ENCODE measurements around the gene MPV17L2.

DNA sequence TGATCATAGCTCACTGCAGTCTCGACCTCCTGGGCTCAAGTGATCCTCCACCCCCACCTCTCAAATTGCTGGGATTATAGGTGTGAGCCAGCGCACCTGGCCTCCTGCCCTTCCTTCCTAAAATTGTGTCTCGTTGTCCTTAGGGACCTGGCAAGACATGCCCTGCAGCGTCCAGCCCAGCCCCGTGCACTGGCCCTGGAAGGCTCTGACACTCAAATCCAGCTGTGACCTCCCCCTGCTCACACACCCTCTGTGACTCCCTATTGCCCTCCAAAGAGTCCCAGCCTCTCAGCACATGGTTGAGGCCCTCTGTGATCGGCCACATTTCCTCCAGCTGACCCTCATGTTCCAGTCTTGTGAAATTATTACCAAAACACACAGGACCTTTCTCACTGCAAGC is 4.9 kb downstream of the MPV17L2 start:
- TF ChIP-seq, protein P1, sequence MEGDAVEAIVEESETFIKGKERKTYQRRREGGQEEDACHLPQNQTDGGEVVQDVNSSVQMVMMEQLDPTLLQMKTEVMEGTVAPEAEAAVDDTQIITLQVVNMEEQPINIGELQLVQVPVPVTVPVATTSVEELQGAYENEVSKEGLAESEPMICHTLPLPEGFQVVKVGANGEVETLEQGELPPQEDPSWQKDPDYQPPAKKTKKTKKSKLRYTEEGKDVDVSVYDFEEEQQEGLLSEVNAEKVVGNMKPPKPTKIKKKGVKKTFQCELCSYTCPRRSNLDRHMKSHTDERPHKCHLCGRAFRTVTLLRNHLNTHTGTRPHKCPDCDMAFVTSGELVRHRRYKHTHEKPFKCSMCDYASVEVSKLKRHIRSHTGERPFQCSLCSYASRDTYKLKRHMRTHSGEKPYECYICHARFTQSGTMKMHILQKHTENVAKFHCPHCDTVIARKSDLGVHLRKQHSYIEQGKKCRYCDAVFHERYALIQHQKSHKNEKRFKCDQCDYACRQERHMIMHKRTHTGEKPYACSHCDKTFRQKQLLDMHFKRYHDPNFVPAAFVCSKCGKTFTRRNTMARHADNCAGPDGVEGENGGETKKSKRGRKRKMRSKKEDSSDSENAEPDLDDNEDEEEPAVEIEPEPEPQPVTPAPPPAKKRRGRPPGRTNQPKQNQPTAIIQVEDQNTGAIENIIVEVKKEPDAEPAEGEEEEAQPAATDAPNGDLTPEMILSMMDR (IDR thresholded peaks at IDR 0.05; ENCODE audit: low read depth, low read length, poor library complexity, severe bottlenecking): no peak
- TF ChIP-seq EZH2phosphoT487 (IDR thresholded peaks at IDR 0.05; ENCODE audit: borderline replicate concordance, low read length): no peak
